Measurements from ENCODE around the gene CTNNA2.

GRCh38 chr2:80454628-80455027 is 941.8 kb downstream of the CTNNA2 start:
- TF ChIP-seq CTCF (IDR thresholded peaks at IDR 0.05) (no peak), POLR2A (IDR thresholded peaks at IDR 0.05) (no peak)

Data from right lobe of liver (tissue), 4 donors.